ENCODE measurements around the gene JCHAIN. TPM values are rescaled to one million over a fixed set of nuclear protein-coding genes. Genes with fewer than 3 reads are reported as not detected.

The JCHAIN gene
- total RNA-seq: 6.4 and 25.7 TPM in 2 replicates

DNA sequence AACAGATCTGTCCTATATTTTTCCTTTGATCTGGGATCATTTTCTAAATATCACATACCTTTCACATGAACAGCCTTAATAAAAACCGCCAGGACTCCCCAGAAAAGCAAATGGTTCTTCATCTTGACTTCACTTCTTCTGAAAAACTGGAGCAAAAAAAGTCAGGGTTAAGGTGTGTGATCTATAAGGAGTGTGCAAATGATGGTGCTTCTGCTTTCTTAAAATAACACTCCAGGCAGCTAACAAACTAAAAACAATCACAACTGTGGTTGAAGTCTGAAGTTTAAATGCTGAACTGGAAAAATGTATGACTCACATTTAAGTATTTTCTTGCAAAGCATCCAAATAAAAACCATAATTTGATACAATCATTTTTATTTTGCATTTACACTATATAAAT lies at the start of gene JCHAIN:
Gene JCHAIN, minus strand, starts transcription at position 140 of the 400 bp plus-strand sequence. Its CDS starts 18 bp downstream, at position 122.

GRCh38 chr4:70687821-70688794 lies 21.8 kb upstream of the JCHAIN start, which contains the start of gene UTP3:
TSS of gene UTP3 (plus strand) at chr4:70688532. CDS start at chr4:70688678, 146 bp downstream.

GRCh38 chr4:70628444-70628843 lies 37.9 kb downstream of the JCHAIN start, which contains the start of gene ENAM:
TSS of gene ENAM (plus strand) at chr4:70628744. CDS start at chr4:70629501, 757 bp downstream.

Small RNA genes within 50 kb of the gene (small RNA-seq; reads per million reads assigned to genes)
- gene RNU6-520P: not detected
- gene RNU6-784P: 1.4 reads per million, percentile 61 among the genes with 10 or more reads in this experiment

Other genes with a start within 250 kb of the JCHAIN start
- gene MUC7, start 194.3 kb downstream of the JCHAIN start, total RNA-seq: not detected in 2 replicates
- gene AMTN, start 147.9 kb downstream of the JCHAIN start, total RNA-seq: 0.43 TPM in 1 of 2 replicates, not detected in the other
- not detected in 2 replicates for gene AMBN, start 74.3 kb downstream of the JCHAIN start, total RNA-seq
- 0.11 and 0.13 TPM in 2 replicates for gene ENAM, start 37.8 kb downstream of the JCHAIN start, total RNA-seq
- gene UTP3, start 22.0 kb upstream of the JCHAIN start, total RNA-seq: 17.9 and 19.2 TPM in 2 replicates
- 52.9 and 60.9 TPM in 2 replicates for gene RUFY3, start 55.5 kb upstream of the JCHAIN start, total RNA-seq
- 82.6 and 94.5 TPM in 2 replicates for gene GRSF1, start 173.4 kb upstream of the JCHAIN start, total RNA-seq
- gene MOB1B, start 235.9 kb upstream of the JCHAIN start, total RNA-seq: 18.1 and 19.9 TPM in 2 replicates

Data from articular chondrocyte of knee joint (primary cell).